SW 1271 (cell line): ENCODE data around the gene ATP5ME.
"Not testable (repeated sequence)": the region's sequence is repeated elsewhere in the genome, so short reads cannot be mapped to it uniquely, and the experiment has no call there.

Experiments
- DNase-seq, 2 experiments: peaks; one replicate each; lab custom pipeline; 2025; lab: John Stamatoyannopoulos, UW

ATP5ME gene

GRCh38 chr4:668219-668618 lies 5.9 kb downstream of the ATP5ME start:
- DNase-seq: not testable (repeated sequence)

- DNase-seq: no peak
Measured at GRCh38 chr4:667545-667925, 6.5 kb downstream of the ATP5ME start.

DNA sequence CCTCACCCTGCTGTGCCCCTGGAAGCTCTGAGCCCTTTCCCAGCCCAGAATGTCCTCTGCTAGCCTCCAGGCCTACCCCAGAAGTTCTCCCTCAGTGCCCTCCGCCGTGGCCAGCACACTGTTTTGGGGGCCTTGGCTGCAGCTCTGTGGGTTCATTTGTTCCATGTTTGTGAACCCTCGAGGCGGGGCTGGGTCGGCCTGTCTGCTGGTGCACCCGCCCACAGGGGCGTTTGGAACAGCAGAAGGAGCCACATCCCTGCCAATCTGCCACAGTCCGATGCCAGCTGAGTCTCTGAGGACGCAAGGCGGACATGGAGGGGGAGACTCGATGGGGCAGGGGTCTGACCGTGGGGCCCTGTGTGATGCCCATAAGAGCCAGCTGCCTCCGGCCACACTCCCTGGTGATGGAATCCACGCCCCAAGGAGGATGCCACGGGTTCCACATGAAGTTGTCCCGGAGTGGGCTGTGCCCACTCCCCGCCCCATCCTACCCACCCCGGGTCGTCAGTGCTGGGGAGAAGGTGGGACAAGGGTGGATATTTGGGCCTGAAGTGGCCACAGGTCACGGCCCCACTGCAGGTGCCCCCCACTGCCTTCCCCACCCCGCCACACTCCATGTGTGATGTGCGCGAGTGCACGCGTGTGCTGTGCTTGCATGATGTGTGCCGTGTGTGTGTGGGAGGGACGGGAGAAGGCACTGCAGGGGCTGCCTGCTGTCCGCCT lies 7.1 kb downstream of the ATP5ME start:
- DNase-seq: no peak

- DNase-seq: no peak
Measured at GRCh38 chr4:666436-666810, 7.7 kb downstream of the ATP5ME start.

DNA sequence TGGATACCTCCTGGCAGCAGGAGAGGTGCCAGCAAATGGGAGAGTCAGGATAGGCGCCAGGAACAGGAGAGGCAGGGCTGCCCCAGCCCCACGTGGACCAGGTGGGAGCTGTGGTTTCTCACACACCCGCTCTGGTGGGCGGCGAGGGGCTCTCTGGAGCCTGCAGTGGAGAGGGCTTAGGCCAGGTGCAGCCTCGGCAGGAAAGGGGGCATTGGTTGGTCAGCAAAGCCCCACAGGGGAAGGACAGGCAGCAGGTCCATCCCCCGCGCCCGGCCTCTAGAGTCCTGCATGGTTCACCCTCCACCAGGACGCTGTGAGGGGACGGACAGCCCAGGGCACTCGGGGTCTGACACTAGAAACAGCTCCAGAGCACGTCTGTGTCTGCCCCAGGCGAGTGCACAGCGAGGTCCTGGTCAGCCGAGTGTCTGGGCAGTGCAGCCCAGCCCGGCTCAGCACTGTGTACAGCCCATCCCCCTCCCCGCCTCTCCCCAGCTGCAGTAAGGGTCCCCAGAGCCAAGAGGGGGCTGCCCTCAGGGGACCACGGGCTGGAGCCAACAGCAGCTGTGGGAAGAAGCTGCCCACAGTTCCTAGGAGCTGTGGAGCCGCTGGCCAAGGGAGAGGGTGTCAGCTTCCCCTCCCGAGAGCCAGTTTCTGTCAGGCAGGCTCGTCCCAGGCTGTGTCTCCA lies 8.2 kb downstream of the ATP5ME start:
- DNase-seq: no peak

DNA sequence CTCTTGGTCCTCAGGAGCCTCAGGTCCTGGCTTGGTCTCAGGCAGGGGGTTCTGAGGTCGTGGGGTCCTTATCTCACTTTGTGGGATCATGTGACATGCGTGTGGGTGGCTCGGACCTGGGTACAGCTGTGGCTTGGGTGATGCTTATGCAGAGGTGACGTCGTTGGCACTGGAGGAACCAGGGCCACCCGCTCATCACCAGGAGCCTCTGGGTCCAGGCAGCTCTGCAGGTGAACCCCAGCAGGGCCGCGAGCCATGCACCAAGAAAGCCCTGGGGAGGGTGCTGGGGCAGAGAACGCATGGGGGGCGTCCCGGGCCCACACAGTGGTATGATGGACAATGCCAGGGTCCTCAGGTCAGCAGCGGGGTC lies 8.7 kb downstream of the ATP5ME start:
- DNase-seq: no peak

- DNase-seq: no peak
Measured at GRCh38 chr4:664713-665231, 9.3 kb downstream of the ATP5ME start.

DNA sequence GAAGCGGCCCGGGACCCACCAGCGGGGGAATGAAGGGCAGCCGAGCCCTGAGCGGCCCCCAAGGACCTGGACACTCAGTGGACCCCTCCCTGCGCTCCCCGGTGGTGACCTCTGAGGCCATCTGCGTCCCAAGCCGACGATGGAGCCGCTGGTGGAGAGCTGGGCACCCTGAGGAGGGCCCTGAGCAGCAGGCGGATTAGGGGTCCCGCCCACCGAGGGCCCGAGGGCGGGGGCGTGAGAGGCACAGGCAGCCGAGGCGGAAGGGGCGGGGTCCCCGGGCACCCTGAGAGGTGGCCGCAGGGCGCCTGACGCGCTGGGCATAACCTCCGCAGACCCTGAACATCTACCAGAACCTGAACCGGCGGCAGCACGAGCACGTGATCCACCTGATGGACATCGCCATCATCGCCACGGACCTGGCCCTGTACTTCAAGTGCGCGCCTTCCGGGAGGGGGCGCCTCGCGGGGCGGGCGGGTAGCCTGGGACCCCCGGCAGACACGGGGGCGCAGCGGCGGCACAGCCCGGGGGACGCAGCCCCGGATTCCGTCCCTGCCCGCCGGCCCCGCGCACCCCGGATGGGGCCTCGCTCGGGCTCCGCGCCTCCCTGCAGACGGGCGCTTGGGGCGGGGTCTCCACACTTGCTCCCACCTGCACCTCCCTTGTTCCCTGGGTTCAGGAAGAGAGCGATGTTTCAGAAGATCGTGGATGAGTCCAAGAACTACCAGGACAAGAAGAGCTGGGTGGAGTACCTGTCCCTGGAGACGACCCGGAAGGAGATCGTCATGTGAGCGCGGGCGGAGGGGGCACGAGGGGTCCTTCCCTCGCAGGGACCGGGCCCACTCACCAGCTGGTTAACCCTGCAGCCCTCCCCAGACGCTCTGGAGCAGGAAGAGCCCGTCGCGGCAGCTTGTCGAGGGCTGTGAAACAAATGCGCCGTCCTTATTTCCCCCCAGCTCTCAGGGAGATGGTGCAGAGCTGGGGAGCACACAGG lies 10.3 kb downstream of the ATP5ME start:
- no peak for DNase-seq

GRCh38 chr4:663046-663437 lies 11.0 kb downstream of the ATP5ME start:
- no peak for DNase-seq

DNA sequence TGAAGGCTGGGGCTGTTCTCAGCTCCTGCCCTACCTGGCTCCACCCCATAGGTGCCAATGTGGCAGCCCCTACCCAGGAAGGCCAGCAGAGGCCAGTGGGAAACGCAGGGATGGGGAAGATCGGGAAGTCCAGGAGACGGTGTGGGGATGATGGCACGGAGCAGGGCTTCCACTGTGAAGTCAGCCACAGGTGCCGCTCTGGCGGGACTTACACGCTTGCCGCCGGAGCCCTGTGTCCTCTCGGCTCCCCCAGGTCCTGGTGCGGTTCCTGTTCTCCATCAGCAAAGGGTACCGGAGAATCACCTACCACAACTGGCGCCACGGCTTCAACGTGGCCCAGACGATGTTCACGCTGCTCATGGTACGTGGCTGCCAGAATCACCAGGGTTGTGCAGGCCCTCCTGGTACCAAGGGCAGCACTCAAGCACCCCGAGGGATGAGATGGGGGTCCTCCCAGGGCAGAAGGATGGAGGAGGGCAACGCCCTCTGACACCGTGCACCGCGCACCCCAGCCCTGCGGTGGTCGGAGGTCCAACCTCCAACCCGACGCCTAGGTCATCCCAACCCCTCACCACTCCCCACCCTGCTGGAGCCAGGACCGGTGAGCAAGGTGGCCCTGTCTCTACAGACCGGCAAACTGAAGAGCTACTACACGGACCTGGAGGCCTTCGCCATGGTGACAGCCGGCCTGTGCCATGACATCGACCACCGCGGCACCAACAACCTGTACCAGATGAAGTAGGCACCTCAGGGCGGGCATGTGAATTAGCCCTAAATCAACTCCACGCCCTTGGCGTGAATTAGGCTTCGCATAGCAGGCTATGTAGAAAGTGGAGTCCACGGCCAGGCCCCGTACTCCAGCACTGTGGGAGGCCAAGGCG lies 12.0 kb downstream of the ATP5ME start:
- DNase-seq: no peak

DNA sequence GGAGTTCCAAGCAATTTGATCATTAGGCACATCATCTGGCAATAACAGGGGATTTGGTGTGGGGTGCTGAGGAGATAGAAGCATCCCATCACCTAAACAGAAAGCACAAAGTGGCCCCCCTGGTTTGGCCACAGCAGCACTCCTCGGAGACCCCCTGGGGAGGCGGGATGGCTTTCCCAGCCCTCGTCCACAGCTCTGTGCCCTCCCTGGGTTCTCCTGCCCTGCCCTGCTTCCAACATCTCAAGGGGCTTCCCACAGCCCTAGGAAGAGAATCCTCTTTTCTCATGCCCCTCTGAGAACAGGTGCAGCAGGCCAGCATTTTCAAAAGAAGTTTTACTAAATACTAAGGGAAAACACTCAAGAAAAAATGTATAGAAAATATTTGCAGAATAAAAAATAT lies 12.8 kb downstream of the ATP5ME start:
- DNase-seq: no peak

GRCh38 chr4:660401-660800 lies 13.7 kb downstream of the ATP5ME start:
- no peak for DNase-seq

DNA sequence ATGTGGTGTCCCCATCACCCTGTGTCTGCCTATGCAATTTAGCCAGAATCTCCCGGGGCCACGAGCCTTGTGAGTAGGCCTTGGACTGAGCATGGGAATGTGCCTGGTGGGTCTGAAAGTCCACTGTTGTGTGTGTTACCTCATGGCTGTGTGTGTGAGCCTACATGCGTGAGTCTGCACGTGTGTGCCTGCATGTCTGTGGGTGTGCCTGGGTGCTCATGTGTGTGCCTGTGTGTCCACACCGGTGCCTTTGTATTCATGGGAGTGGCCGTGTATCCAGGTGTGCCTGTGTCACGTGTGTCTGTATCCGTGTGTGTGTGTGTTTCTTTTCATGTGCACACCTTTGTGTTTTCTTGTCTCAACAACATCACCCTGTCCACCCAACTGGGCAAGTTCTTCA lies 14.2 kb downstream of the ATP5ME start:
- no peak for DNase-seq

GRCh38 chr4:658681-659667 lies 15.1 kb downstream of the ATP5ME start:
- DNase-seq: no peak

GRCh38 chr4:657834-658667 lies 16.0 kb downstream of the ATP5ME start:
- no peak for DNase-seq

GRCh38 chr4:657338-657833 lies 16.7 kb downstream of the ATP5ME start:
- no peak for DNase-seq

- DNase-seq: no peak
Measured at GRCh38 chr4:656436-657337, 17.4 kb downstream of the ATP5ME start.
